Measurements from ENCODE around the gene KANSL1L. TPM values are rescaled to one million over a fixed set of nuclear protein-coding genes. Genes with fewer than 3 reads are reported as not detected.
"Not testable (repeated sequence)": the region's sequence is repeated elsewhere in the genome, so short reads cannot be mapped to it uniquely, and the experiment has no call there.

KANSL1L gene
- polyA plus RNA-seq, 1 experiment: 2.8 TPM

DNA sequence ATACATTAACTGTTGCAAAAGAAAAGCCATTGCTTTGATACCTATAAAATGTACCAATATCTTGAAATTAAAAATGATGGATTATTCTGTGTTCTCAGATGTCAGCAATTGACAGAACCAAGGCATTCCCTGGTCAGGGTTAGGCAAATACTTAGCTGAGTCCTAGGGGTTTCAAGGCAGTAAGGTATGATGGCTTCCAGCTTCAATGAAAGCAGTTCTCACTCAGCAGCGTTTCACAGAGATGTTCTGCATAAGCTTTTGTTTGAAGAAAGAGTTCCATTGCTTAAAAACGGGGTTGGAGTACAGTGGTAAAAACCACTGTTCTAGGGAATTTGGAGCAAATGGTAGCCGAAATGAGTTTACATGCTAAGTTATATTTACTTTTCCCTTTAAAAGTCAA, 17.0 kb upstream of the KANSL1L start:
- H3K27me3 ChIP-seq (ENCODE audit: control insufficient read depth, insufficient read depth, low read length): no peaks in the 10 kb centered on the region
- DNase-seq (ENCODE audit: low read depth): no peak
- POLR2A ChIA-PET: no interaction called here
- no peaks in the 10 kb centered on the region for H3K36me3 ChIP-seq (ENCODE audit: control insufficient read depth, insufficient read depth, low read length)
- no peak overlapping the region for H3K4me3 ChIP-seq (ENCODE audit: low read depth, low read length)
- CTCF ChIA-PET: no interaction called here
- TF ChIP-seq, protein P1, sequence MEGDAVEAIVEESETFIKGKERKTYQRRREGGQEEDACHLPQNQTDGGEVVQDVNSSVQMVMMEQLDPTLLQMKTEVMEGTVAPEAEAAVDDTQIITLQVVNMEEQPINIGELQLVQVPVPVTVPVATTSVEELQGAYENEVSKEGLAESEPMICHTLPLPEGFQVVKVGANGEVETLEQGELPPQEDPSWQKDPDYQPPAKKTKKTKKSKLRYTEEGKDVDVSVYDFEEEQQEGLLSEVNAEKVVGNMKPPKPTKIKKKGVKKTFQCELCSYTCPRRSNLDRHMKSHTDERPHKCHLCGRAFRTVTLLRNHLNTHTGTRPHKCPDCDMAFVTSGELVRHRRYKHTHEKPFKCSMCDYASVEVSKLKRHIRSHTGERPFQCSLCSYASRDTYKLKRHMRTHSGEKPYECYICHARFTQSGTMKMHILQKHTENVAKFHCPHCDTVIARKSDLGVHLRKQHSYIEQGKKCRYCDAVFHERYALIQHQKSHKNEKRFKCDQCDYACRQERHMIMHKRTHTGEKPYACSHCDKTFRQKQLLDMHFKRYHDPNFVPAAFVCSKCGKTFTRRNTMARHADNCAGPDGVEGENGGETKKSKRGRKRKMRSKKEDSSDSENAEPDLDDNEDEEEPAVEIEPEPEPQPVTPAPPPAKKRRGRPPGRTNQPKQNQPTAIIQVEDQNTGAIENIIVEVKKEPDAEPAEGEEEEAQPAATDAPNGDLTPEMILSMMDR (IDR thresholded peaks at IDR 0.05; ENCODE audit: insufficient read depth, low read depth, low read length): no peak

DNA sequence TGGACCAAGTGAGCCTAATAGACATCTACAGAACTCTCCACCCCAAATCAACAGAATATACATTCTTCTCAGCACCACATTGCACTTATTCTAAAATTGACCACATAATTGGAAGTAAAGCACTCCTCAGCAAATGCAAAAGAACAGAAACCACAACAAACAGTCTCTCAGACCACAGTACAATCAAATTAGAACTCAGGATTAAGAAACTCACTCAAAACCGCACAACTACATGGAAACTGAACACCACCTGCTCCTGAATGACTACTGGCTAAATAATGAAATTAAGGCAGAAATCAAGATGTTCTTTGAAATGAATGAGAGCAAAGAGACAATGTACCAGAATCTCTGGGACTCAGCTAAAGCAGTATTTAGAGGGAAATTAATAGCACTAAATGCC, 12.7 kb upstream of the KANSL1L start:
- H3K36me3 ChIP-seq (ENCODE audit: control insufficient read depth, insufficient read depth, low read length); H3K27me3 ChIP-seq (ENCODE audit: control insufficient read depth, insufficient read depth, low read length); CTCF ChIA-PET; H3K4me3 ChIP-seq (ENCODE audit: low read depth, low read length); DNase-seq (ENCODE audit: low read depth); POLR2A ChIA-PET: not testable (repeated sequence)

DNA sequence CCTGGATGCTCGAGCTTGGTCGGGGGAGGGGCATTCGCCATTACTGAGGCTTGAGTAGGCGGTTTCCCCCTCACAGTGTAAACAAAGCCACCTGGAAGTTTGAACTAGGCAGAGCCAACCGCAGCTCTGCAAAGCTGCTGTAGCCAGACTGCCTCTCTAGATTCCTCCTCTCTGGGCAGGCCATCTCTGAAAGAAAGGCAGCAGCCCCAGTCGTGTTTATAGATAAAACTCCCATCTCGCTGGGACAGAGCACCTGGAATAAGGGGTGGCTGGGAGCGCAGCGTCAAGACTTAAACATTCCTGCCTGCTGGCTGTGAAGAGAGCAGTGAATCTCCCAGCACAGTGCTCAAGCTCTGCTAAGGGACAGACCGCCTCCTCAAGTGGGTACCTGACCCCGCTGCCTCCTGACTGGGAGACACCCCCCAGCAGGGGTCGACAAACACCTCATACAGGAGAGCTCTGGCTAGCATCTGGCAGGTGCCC, 10.4 kb upstream of the KANSL1L start:
- CTCF ChIA-PET; H3K36me3 ChIP-seq (ENCODE audit: control insufficient read depth, insufficient read depth, low read length); H3K4me3 ChIP-seq (ENCODE audit: low read depth, low read length); H3K27me3 ChIP-seq (ENCODE audit: control insufficient read depth, insufficient read depth, low read length); DNase-seq (ENCODE audit: low read depth); POLR2A ChIA-PET: not testable (repeated sequence)

DNA sequence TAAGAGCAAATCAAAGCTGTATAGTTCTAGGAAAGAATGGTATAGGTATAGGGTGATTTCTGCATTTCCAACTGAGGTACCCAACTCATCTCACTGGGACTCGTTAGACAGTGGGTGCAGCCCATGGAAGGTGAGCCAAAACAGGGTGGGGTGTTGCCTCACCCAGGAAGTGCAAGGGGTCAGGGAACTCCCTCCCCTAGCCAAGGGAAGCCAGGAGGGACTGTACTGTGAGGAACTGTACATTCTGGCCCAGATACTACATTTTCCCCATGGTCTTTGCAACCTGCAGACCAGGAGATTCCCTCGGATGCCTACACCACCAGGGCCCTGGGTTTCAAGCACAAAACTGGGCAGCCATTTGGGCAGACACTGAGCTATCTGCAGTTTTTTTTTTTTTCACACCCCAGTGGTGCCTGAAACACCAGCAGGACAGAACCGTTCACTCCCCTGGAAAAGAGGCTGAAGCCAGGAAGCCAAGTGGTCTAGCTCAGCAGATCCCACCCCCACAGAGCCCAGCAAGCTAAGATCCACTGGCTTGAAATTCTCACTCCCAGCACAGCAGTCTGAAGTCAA, 9.9 kb upstream of the KANSL1L start:
- CTCF ChIA-PET: interaction anchor here (1.6 kb wide), 1 partner anchor 18 kb away, joined by 4 read pairs; no protein-coding TSS in a partner anchor
- H3K36me3 ChIP-seq (ENCODE audit: control insufficient read depth, insufficient read depth, low read length); POLR2A ChIA-PET; H3K4me3 ChIP-seq (ENCODE audit: low read depth, low read length); DNase-seq (ENCODE audit: low read depth); H3K27me3 ChIP-seq (ENCODE audit: control insufficient read depth, insufficient read depth, low read length): not testable (repeated sequence)

GRCh38 chr2:210180477-210180876, 9.3 kb upstream of the KANSL1L start:
- TF ChIP-seq, protein P1 (IDR thresholded peaks at IDR 0.05; ENCODE audit: insufficient read depth, low read depth, low read length): no peak
- no peak for DNase-seq (ENCODE audit: low read depth)
- peaks cover 2% of the 10 kb centered on the region; the same call in 1 of the 2 replicates for H3K27me3 ChIP-seq (ENCODE audit: control insufficient read depth, insufficient read depth, low read length)
- ChIA-PET CTCF (interaction anchor here (1.1 to 1.6 kb wide), 2 partner anchors 18 to 90 kb away, joined by 3 to 4 read pairs; no protein-coding TSS in a partner anchor), POLR2A (no interaction called here)
- no peak overlapping the region for H3K4me3 ChIP-seq (ENCODE audit: low read depth, low read length)
- H3K36me3 ChIP-seq (ENCODE audit: control insufficient read depth, insufficient read depth, low read length): no peaks in the 10 kb centered on the region

DNA sequence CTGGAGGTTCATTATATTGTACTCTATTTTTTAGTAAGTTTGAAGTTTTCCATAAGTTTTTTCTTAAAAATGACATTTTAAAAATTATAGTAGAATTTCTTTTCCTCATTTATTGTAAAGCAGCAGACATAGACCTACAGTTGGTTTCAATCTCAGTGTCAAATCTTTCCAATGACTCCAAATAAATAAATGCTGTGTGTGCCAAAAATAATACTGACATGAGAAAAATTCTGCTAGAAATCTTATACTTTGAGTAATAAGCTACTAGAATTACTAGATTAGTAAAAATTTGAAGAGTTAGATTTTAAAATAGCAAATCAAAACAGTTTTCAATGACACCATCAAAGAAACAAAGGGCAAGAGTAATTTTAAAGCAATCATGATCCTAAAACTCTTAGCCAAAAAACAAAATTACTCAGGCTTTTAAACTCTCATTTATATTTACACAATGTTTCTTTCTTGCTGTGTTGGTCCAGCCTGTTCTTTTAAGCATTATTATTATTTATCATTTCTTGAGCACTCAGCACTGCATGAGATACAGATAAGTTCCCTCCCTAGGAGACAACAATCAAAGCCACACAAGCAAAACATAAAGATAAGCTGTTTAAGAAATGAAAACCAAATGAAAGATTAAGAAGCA, 8.3 kb upstream of the KANSL1L start:
- no peak overlapping the region for H3K4me3 ChIP-seq (ENCODE audit: low read depth, low read length)
- no peak for DNase-seq (ENCODE audit: low read depth)
- ChIA-PET POLR2A (no interaction called here), CTCF (interaction anchor here (1.1 to 1.6 kb wide), 2 partner anchors 19 to 89 kb away, joined by 3 to 4 read pairs; no protein-coding TSS in a partner anchor)
- TF ChIP-seq, protein P1 (IDR thresholded peaks at IDR 0.05; ENCODE audit: insufficient read depth, low read depth, low read length): no peak
- no peaks in the 10 kb centered on the region for H3K36me3 ChIP-seq (ENCODE audit: control insufficient read depth, insufficient read depth, low read length)
- H3K27me3 ChIP-seq (ENCODE audit: control insufficient read depth, insufficient read depth, low read length): peaks cover 2% of the 10 kb centered on the region; the same call in 1 of the 2 replicates
